ENCODE measurements around the gene EPO. TPM values are rescaled to one million over a fixed set of nuclear protein-coding genes. Genes with fewer than 3 reads are reported as not detected.

Gene EPO
- total and polyA plus RNA-seq, 2 of the 8 experiments (the other 6 are each of a cell fraction or from before 2014, with no cell fraction given): 0.42 to 0.95 TPM

DNA sequence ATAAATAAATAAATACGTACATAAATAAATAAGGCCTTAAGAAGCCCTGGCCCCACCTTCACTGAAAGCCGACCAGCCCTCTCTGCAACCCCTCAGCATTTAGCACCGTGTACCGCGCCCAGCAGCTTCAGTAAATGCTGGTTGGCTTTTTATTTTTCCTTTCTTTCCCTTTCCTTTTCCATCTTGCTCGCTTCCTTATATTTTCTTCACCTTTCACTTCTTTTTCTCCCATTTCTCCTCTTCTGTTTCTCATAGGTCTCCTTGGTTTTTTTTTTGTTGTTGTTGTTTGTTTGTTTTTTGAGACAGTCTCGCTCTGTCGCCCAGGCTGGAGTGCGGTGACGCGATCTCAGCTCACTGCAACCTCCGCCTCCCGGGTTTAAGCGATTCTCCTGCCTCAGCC lies 24.3 kb downstream of the EPO start (continued):
- TF ChIP-seq, protein P1, sequence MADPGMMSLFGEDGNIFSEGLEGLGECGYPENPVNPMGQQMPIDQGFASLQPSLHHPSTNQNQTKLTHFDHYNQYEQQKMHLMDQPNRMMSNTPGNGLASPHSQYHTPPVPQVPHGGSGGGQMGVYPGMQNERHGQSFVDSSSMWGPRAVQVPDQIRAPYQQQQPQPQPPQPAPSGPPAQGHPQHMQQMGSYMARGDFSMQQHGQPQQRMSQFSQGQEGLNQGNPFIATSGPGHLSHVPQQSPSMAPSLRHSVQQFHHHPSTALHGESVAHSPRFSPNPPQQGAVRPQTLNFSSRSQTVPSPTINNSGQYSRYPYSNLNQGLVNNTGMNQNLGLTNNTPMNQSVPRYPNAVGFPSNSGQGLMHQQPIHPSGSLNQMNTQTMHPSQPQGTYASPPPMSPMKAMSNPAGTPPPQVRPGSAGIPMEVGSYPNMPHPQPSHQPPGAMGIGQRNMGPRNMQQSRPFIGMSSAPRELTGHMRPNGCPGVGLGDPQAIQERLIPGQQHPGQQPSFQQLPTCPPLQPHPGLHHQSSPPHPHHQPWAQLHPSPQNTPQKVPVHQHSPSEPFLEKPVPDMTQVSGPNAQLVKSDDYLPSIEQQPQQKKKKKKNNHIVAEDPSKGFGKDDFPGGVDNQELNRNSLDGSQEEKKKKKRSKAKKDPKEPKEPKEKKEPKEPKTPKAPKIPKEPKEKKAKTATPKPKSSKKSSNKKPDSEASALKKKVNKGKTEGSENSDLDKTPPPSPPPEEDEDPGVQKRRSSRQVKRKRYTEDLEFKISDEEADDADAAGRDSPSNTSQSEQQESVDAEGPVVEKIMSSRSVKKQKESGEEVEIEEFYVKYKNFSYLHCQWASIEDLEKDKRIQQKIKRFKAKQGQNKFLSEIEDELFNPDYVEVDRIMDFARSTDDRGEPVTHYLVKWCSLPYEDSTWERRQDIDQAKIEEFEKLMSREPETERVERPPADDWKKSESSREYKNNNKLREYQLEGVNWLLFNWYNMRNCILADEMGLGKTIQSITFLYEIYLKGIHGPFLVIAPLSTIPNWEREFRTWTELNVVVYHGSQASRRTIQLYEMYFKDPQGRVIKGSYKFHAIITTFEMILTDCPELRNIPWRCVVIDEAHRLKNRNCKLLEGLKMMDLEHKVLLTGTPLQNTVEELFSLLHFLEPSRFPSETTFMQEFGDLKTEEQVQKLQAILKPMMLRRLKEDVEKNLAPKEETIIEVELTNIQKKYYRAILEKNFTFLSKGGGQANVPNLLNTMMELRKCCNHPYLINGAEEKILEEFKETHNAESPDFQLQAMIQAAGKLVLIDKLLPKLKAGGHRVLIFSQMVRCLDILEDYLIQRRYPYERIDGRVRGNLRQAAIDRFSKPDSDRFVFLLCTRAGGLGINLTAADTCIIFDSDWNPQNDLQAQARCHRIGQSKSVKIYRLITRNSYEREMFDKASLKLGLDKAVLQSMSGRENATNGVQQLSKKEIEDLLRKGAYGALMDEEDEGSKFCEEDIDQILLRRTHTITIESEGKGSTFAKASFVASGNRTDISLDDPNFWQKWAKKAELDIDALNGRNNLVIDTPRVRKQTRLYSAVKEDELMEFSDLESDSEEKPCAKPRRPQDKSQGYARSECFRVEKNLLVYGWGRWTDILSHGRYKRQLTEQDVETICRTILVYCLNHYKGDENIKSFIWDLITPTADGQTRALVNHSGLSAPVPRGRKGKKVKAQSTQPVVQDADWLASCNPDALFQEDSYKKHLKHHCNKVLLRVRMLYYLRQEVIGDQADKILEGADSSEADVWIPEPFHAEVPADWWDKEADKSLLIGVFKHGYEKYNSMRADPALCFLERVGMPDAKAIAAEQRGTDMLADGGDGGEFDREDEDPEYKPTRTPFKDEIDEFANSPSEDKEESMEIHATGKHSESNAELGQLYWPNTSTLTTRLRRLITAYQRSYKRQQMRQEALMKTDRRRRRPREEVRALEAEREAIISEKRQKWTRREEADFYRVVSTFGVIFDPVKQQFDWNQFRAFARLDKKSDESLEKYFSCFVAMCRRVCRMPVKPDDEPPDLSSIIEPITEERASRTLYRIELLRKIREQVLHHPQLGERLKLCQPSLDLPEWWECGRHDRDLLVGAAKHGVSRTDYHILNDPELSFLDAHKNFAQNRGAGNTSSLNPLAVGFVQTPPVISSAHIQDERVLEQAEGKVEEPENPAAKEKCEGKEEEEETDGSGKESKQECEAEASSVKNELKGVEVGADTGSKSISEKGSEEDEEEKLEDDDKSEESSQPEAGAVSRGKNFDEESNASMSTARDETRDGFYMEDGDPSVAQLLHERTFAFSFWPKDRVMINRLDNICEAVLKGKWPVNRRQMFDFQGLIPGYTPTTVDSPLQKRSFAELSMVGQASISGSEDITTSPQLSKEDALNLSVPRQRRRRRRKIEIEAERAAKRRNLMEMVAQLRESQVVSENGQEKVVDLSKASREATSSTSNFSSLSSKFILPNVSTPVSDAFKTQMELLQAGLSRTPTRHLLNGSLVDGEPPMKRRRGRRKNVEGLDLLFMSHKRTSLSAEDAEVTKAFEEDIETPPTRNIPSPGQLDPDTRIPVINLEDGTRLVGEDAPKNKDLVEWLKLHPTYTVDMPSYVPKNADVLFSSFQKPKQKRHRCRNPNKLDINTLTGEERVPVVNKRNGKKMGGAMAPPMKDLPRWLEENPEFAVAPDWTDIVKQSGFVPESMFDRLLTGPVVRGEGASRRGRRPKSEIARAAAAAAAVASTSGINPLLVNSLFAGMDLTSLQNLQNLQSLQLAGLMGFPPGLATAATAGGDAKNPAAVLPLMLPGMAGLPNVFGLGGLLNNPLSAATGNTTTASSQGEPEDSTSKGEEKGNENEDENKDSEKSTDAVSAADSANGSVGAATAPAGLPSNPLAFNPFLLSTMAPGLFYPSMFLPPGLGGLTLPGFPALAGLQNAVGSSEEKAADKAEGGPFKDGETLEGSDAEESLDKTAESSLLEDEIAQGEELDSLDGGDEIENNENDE (IDR thresholded peaks at IDR 0.05; ENCODE audit: insufficient replicate concordance, low read length): no peak
- TF ChIP-seq TBP (IDR thresholded peaks at IDR 0.05; ENCODE audit: low read depth, low read length) (no peak), SP2 (IDR thresholded peaks at IDR 0.05; ENCODE audit: low read length) (no peak), SUZ12 (IDR thresholded peaks at IDR 0.05; ENCODE audit: low read length) (no peak), SRF (IDR thresholded peaks at IDR 0.05; ENCODE audit: low read depth, low read length) (no peak), RNF2 (IDR thresholded peaks at IDR 0.05; ENCODE audit: borderline replicate concordance, low read depth, low read length, missing control alignments, poor library complexity, severe bottlenecking) (no peak)
- TF ChIP-seq, protein P2, sequence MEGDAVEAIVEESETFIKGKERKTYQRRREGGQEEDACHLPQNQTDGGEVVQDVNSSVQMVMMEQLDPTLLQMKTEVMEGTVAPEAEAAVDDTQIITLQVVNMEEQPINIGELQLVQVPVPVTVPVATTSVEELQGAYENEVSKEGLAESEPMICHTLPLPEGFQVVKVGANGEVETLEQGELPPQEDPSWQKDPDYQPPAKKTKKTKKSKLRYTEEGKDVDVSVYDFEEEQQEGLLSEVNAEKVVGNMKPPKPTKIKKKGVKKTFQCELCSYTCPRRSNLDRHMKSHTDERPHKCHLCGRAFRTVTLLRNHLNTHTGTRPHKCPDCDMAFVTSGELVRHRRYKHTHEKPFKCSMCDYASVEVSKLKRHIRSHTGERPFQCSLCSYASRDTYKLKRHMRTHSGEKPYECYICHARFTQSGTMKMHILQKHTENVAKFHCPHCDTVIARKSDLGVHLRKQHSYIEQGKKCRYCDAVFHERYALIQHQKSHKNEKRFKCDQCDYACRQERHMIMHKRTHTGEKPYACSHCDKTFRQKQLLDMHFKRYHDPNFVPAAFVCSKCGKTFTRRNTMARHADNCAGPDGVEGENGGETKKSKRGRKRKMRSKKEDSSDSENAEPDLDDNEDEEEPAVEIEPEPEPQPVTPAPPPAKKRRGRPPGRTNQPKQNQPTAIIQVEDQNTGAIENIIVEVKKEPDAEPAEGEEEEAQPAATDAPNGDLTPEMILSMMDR (IDR thresholded peaks at IDR 0.05; ENCODE audit: control extremely low read depth in 1 of 3, insufficient read depth in 1 of 3, low read depth in 1 of 3, low read length in 3 of 3): no peak
- TF ChIP-seq, protein P3, sequence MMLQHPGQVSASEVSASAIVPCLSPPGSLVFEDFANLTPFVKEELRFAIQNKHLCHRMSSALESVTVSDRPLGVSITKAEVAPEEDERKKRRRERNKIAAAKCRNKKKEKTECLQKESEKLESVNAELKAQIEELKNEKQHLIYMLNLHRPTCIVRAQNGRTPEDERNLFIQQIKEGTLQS (IDR thresholded peaks at IDR 0.05; ENCODE audit: insufficient read depth, low read depth, low read length): no peak

All from H1 (cell line).